HG03097 (cell line): ENCODE results near the gene PRKCZ.

Source experiments
- ATAC-seq: cut with Tn5 transposase; IDR thresholded peaks from one replicate; pipeline ENCODE4 v1.9.1; 2021; ENCODE audit not compliant: unreplicated experiment, low FRiP score

The PRKCZ gene

GRCh38 chr1:2049718-2050431 lies at the start of gene PRKCZ:
Gene PRKCZ (plus strand): TSS chr1:2050411. CDS start chr1:2050631, 220 bp downstream.
- ATAC-seq, result no peak

- no peak for ATAC-seq
Observed at GRCh38 chr1:2000432-2000831, 49.8 kb upstream of the PRKCZ start.

- no peak for ATAC-seq
Observed at GRCh38 chr1:2000850-2001249, 49.4 kb upstream of the PRKCZ start.

GRCh38 chr1:2001773-2002411 lies 48.3 kb upstream of the PRKCZ start:
- ATAC-seq, result no peak

- no peak for ATAC-seq
Observed at GRCh38 chr1:2003541-2004131, 46.6 kb upstream of the PRKCZ start, which contains the start of gene CFAP74. Gene CFAP74 (minus strand): TSS chr1:2003786. CDS start chr1:1990956, 12,830 bp downstream.

GRCh38 chr1:2004856-2005255 lies 45.4 kb upstream of the PRKCZ start:
- ATAC-seq, result no peak

- ATAC-seq, result no peak
Observed at GRCh38 chr1:2009101-2010053, 40.8 kb upstream of the PRKCZ start.

GRCh38 chr1:2014181-2014580 lies 36.0 kb upstream of the PRKCZ start:
- no peak for ATAC-seq

GRCh38 chr1:2014741-2015735 lies 35.2 kb upstream of the PRKCZ start:
- ATAC-seq, result no peak

- ATAC-seq, result no peak
Observed at GRCh38 chr1:2016123-2016522, 34.1 kb upstream of the PRKCZ start.

- no peak for ATAC-seq
Observed at GRCh38 chr1:2018217-2019171, 31.7 kb upstream of the PRKCZ start.

GRCh38 chr1:2019172-2019543 lies 31.1 kb upstream of the PRKCZ start, which contains the start of gene GABRD:
Gene GABRD (plus strand): TSS chr1:2019345. CDS start chr1:2019424, 79 bp downstream.
- no peak for ATAC-seq

- ATAC-seq, result no peak
Observed at GRCh38 chr1:2019571-2020309, 30.5 kb upstream of the PRKCZ start.

GRCh38 chr1:2020310-2020655 lies 29.9 kb upstream of the PRKCZ start:
- ATAC-seq, result no peak

- no peak for ATAC-seq
Observed at GRCh38 chr1:2021550-2021949, 28.7 kb upstream of the PRKCZ start.

GRCh38 chr1:2022063-2022770 lies 28.0 kb upstream of the PRKCZ start:
- ATAC-seq, result no peak

GRCh38 chr1:2023187-2023586 lies 27.0 kb upstream of the PRKCZ start:
- no peak for ATAC-seq
